SU-DHL-6 (cell line): ENCODE data around the gene PHACTR1.

Source experiments
- H2AFZ ChIP-seq: fragments of 200-600 bp; sonication (generic); 2 replicates; pipeline ENCODE4 v1.6.1; 2014; ENCODE audit warnings: low read depth, mild to moderate bottlenecking, moderate library complexity, mixed read lengths, antibody characterized with exemption, low read length; ENCODE audit not compliant: severe bottlenecking
- H3F3A ChIP-seq: fragments of 200-600 bp; shearing (Covaris generic); 2 replicates; pipeline ENCODE4 v1.6.0; 2016; ENCODE audit warnings: antibody characterized with exemption, mild to moderate bottlenecking; ENCODE audit not compliant: insufficient read depth
- H3K27ac ChIP-seq: fragments of 200-600 bp; sonication (generic); 2 replicates; pipeline ENCODE4 v1.5.1; 2016; ENCODE audit warnings: low read depth, mild to moderate bottlenecking, low read length, moderate library complexity, mixed read lengths
- H3K27me3 ChIP-seq: fragments of 200-600 bp; sonication (generic), shearing (Covaris generic); 2 replicates; pipeline ENCODE4 v1.6.0; 2014; ENCODE audit warnings: mild to moderate bottlenecking, low read length
- H3K36me3 ChIP-seq: fragments of 200-600 bp; sonication (generic); 2 replicates; pipeline ENCODE4 v1.6.1; 2014; ENCODE audit warnings: mild to moderate bottlenecking, low read length, mixed read lengths
- H3K4me2 ChIP-seq: fragments of 300-600, 200-600 bp; shearing (Covaris generic), sonication (generic); 2 replicates; pipeline ENCODE4 v1.6.0; 2014; ENCODE audit warnings: low read length, low read depth, mild to moderate bottlenecking; ENCODE audit not compliant: poor library complexity, severe bottlenecking
- H3K4me3 ChIP-seq: fragments of 200-600 bp; sonication (generic); 2 replicates; pipeline ENCODE4 v1.5.1; 2014; ENCODE audit warnings: antibody characterized with exemption, low read length, mild to moderate bottlenecking, mixed read lengths; ENCODE audit not compliant: insufficient read depth, poor library complexity, severe bottlenecking
- H3K79me2 ChIP-seq: fragments of 200-600 bp; sonication (generic); 2 replicates; pipeline ENCODE4 v1.6.1; 2014; ENCODE audit warnings: mild to moderate bottlenecking, low read length, moderate library complexity; ENCODE audit not compliant: insufficient read depth
- H3K9ac ChIP-seq: fragments of 200-600 bp; sonication (generic); 2 replicates; pipeline ENCODE4 v1.7.0; 2014; ENCODE audit warnings: mild to moderate bottlenecking, low read length
- H3K9me2 ChIP-seq: fragments of 200-600 bp; sonication (generic); replicated peaks from 2 replicates; pipeline ENCODE4 v1.6.1; 2014; ENCODE audit warnings: low read length; ENCODE audit not compliant: insufficient read depth
- H3K9me3 ChIP-seq: fragments of 200-600 bp; sonication (generic); 2 replicates; pipeline ENCODE4 v1.6.1; 2014; ENCODE audit warnings: low read length, mixed read lengths; ENCODE audit not compliant: insufficient read depth
- H4K20me1 ChIP-seq: fragments of 200-600 bp; sonication (generic); 2 replicates; pipeline ENCODE4 v1.6.1; 2014; ENCODE audit warnings: low read depth, mild to moderate bottlenecking, antibody characterized with exemption, low read length, moderate library complexity, mixed read lengths
- EZH2phosphoT487 ChIP-seq: fragments of 200-600 bp; sonication (generic), shearing (Covaris generic); conservative IDR thresholded peaks from 2 replicates; pipeline ENCODE4 v1.6.1; 2018; ENCODE audit warnings: mild to moderate bottlenecking, antibody characterized with exemption, low read length, moderate library complexity, mixed read lengths
- TF ChIP-seq, protein P1 (sequence below): fragments of 200-600 bp; sonication (generic); IDR thresholded peaks from one replicate; pipeline ENCODE4 v1.5.1; 2017; ENCODE audit warnings: antibody characterized with exemption, mild to moderate bottlenecking, low read length, moderate library complexity; ENCODE audit not compliant: insufficient read depth, poor library complexity, severe bottlenecking

PHACTR1 gene

GRCh38 chr6:12785921-12786320, 69.4 kb downstream of the PHACTR1 start:
- H3K9me3 ChIP-seq, result no peaks in the 10 kb centered on the region
- H3K4me2 ChIP-seq, result no peak overlapping the region
- H3K9ac ChIP-seq, result no peak overlapping the region
- H3K9me2 ChIP-seq, result no peaks in the 10 kb centered on the region
- no peaks in the 10 kb centered on the region for H3F3A ChIP-seq
- TF ChIP-seq EZH2phosphoT487, result no peak
- TF ChIP-seq, protein P1, sequence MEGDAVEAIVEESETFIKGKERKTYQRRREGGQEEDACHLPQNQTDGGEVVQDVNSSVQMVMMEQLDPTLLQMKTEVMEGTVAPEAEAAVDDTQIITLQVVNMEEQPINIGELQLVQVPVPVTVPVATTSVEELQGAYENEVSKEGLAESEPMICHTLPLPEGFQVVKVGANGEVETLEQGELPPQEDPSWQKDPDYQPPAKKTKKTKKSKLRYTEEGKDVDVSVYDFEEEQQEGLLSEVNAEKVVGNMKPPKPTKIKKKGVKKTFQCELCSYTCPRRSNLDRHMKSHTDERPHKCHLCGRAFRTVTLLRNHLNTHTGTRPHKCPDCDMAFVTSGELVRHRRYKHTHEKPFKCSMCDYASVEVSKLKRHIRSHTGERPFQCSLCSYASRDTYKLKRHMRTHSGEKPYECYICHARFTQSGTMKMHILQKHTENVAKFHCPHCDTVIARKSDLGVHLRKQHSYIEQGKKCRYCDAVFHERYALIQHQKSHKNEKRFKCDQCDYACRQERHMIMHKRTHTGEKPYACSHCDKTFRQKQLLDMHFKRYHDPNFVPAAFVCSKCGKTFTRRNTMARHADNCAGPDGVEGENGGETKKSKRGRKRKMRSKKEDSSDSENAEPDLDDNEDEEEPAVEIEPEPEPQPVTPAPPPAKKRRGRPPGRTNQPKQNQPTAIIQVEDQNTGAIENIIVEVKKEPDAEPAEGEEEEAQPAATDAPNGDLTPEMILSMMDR, result no peak
- no peak overlapping the region for H2AFZ ChIP-seq
- H3K27ac ChIP-seq, result no peak overlapping the region
- H3K79me2 ChIP-seq, result no peaks in the 10 kb centered on the region
- H3K27me3 ChIP-seq, result no peaks in the 10 kb centered on the region
- H4K20me1 ChIP-seq, result no peaks in the 10 kb centered on the region
- H3K36me3 ChIP-seq, result no peaks in the 10 kb centered on the region
- H3K4me3 ChIP-seq, result no peak overlapping the region

DNA sequence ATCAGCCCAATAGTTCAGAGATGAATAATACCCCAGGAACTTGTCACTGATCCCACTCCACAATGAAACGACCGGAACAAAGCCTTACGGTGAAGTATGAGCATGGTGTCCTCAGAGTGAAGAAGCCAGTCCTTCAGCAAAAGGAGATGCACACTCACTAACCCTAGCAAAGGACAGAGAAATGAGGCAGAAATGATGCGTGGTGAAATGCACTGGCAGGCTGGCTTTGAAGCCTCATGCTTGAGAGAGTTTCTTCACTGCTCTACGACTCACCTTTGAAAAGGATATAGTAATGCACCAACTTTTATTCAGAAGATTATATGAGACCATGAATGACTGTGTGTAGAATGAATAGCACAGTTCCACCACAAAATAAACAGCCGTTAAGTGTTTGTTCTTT, 74.8 kb downstream of the PHACTR1 start:
- Histone ChIP-seq H3K9ac (no peak overlapping the region), H3K27ac (no peak overlapping the region), H3F3A (no peaks in the 10 kb centered on the region), H3K4me2 (no peak overlapping the region), H3K27me3 (no peaks in the 10 kb centered on the region), H3K9me3 (no peaks in the 10 kb centered on the region), H3K9me2 (no peaks in the 10 kb centered on the region), H4K20me1 (no peaks in the 10 kb centered on the region), H2AFZ (no peak overlapping the region), H3K79me2 (no peaks in the 10 kb centered on the region), H3K4me3 (no peak overlapping the region), H3K36me3 (no peaks in the 10 kb centered on the region)
- TF ChIP-seq EZH2phosphoT487, result no peak
- TF ChIP-seq, protein P1, result no peak

DNA sequence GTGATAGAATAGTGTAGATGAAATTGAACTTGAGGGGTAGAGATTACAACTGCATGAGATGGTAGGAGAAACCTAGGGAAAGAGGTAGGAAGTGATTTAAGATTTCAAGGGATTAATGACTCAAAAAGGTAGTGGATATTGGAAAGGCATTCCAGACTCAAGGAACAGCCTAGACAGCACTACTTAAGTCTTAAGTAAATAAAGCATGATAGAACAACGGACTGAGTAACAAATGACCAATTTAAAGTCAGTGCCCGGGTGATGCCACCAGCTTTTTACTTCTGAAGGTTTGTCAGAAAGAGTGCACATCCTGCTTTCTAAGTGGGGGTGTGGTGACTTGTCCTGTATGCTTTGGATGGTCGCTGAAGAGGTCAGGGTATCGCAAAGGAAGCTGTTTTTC, 81.8 kb downstream of the PHACTR1 start:
- H3K36me3 ChIP-seq, result no peaks in the 10 kb centered on the region
- H4K20me1 ChIP-seq, result no peaks in the 10 kb centered on the region
- H3K9me2 ChIP-seq, result no peaks in the 10 kb centered on the region
- no peak overlapping the region for H2AFZ ChIP-seq
- H3K4me3 ChIP-seq, result no peak overlapping the region
- no peak overlapping the region for H3K4me2 ChIP-seq
- H3K9ac ChIP-seq, result no peak overlapping the region
- no peaks in the 10 kb centered on the region for H3K79me2 ChIP-seq
- H3F3A ChIP-seq, result no peaks in the 10 kb centered on the region
- TF ChIP-seq, protein P1, result no peak
- TF ChIP-seq EZH2phosphoT487, result no peak
- no peaks in the 10 kb centered on the region for H3K27me3 ChIP-seq
- no peak overlapping the region for H3K27ac ChIP-seq
- H3K9me3 ChIP-seq, result no peaks in the 10 kb centered on the region
